PC-3 (cell line): ENCODE results near the gene LIN52. TPM values are rescaled to one million over a fixed set of nuclear protein-coding genes. Genes with fewer than 3 reads are reported as not detected.

Source experiments
- ATAC-seq: fragments of 200-7000 bp; cut with Tn5 transposase; 2 replicates; pipeline ENCODE4 v1.9.1; 2020; ENCODE audit warnings: mild to moderate bottlenecking, moderate library complexity
- BruUV-seq: library from RNA; stranded (reverse); fragments of 400-500 nt; replicated peaks from 2 replicates; lab custom pipeline; 2021; lab: Mats Ljungman, UMichigan
- CTCF ChIA-PET: fragments of 300-600 bp; sonication (Branson Sonifier 250); formaldehyde crosslinking; loops from one replicate; lab custom pipeline; 2022; ENCODE audit warnings: antibody characterized with exemption; lab: Charles Lee
- POLR2A ChIA-PET: fragments of 300-600 bp; sonication (Branson Sonifier 250); formaldehyde crosslinking; loops from one replicate; lab custom pipeline; 2022; ENCODE audit warnings: antibody characterized with exemption; ENCODE audit not compliant: unreplicated experiment; lab: Charles Lee
- DNase-seq: peaks from one replicate; pipeline ENCODE4 v3.0.0-alpha.2; 2015
- H2AFZ ChIP-seq: fragments of 300-600 bp; sonication (generic); 2 replicates; pipeline ENCODE4 v1.6.0; 2016; ENCODE audit warnings: antibody characterized with exemption, low read length
- H3F3A ChIP-seq: fragments of 300-600 bp; sonication (generic); one replicate; pipeline ENCODE4 v1.6.0; 2017; ENCODE audit warnings: antibody characterized with exemption, low read length, control low read depth, mild to moderate bottlenecking; ENCODE audit not compliant: unreplicated experiment
- H3K27ac ChIP-seq: fragments of 300-600 bp; sonication (generic); 2 replicates; pipeline ENCODE4 v1.5.1; 2016; ENCODE audit warnings: mild to moderate bottlenecking, low read length
- H3K27me3 ChIP-seq: fragments of 300-600 bp; sonication (generic); 2 replicates; pipeline ENCODE4 v1.6.1; 2016; ENCODE audit warnings: low read length, mixed read lengths
- H3K36me3 ChIP-seq: fragments of 300-600 bp; sonication (generic); 2 replicates; pipeline ENCODE4 v1.6.1; 2016; ENCODE audit warnings: low read depth, mixed run types, low read length, mixed read lengths
- H3K4me1 ChIP-seq: fragments of 300-600 bp; sonication (generic); 2 replicates; pipeline ENCODE4 v1.5.1; 2016; ENCODE audit warnings: low read length; ENCODE audit not compliant: insufficient read depth
- H3K4me2 ChIP-seq: fragments of 300-600 bp; sonication (generic); 2 replicates; pipeline ENCODE4 v1.6.0; 2016; ENCODE audit warnings: low read length
- H3K4me3 ChIP-seq: fragments of 300-600 bp; sonication (generic); 2 replicates; pipeline ENCODE4 v1.5.1; 2016; ENCODE audit warnings: mild to moderate bottlenecking, low read length, mixed read lengths
- H3K79me2 ChIP-seq: fragments of 300-600 bp; sonication (generic); 2 replicates; pipeline ENCODE4 v1.6.1; 2017; ENCODE audit warnings: low read length, mixed read lengths
- H3K9ac ChIP-seq: fragments of 300-600 bp; sonication (generic); 2 replicates; pipeline ENCODE4 v1.6.0; 2016; ENCODE audit warnings: mild to moderate bottlenecking, low read length
- H3K9me2 ChIP-seq: fragments of 300-600 bp; sonication (generic); replicated peaks from 2 replicates; pipeline ENCODE4 v1.6.1; 2016; ENCODE audit warnings: mixed run types, low read length, mixed read lengths
- H3K9me3 ChIP-seq: fragments of 300-600 bp; sonication (generic); 2 replicates; pipeline ENCODE4 v1.6.1; 2016; ENCODE audit warnings: low read length, mixed read lengths
- H4K20me1 ChIP-seq: fragments of 300-600 bp; sonication (generic); 2 replicates; pipeline ENCODE4 v1.6.1; 2016; ENCODE audit warnings: low read length, mixed read lengths
- CTCF ChIP-seq: fragments of 300-600 bp; sonication (generic); conservative IDR thresholded peaks from 2 replicates; pipeline ENCODE4 v1.5.1; 2017; ENCODE audit warnings: antibody characterized with exemption, low read depth, mild to moderate bottlenecking, low read length
- EZH2 ChIP-seq: fragments of 300-600 bp; sonication (generic); IDR thresholded peaks from one replicate; pipeline ENCODE4 v1.6.1; 2017; ENCODE audit warnings: antibody characterized with exemption, mild to moderate bottlenecking, low read length; ENCODE audit not compliant: unreplicated experiment
- EZH2phosphoT487 ChIP-seq: fragments of 300-600 bp; sonication (generic); IDR thresholded peaks from 2 replicates; pipeline ENCODE4 v1.6.1; 2018; ENCODE audit warnings: mild to moderate bottlenecking, antibody characterized with exemption, low read length, borderline replicate concordance
- intact Hi-C: fragments of 100-400 bp; cut with micrococcal nuclease; formaldehyde crosslinking; loops from 2 replicates; pipeline ENCODE4 v1.9.0; 2023
- total RNA-seq: library from RNA; depleted of rRNA; stranded (reverse); fragments of >200 nt; gene quantifications from 2 replicates; pipeline ENCODE4 v1.2.3, GENCODE V29; 2014

LIN52 gene
- total RNA-seq, 1 experiment from 2014 or later: 8.4 TPM

- H3K27ac ChIP-seq: no peak overlapping the region
- ChIA-PET CTCF (no interaction called here), POLR2A (no interaction called here)
- no peak overlapping the region for H3K9ac ChIP-seq
- intact Hi-C loops: no loop called here
- H3K4me2 ChIP-seq: no peak overlapping the region
- H3K27me3 ChIP-seq: peaks cover 44% of the 10 kb centered on the region
- BruUV-seq: no TSS peak
- H4K20me1 ChIP-seq: no peaks in the 10 kb centered on the region
- no peaks in the 10 kb centered on the region for H3F3A ChIP-seq
- no peaks in the 10 kb centered on the region for H3K36me3 ChIP-seq
- H3K4me1 ChIP-seq: no peaks in the 10 kb centered on the region
- TF ChIP-seq EZH2 (no peak), EZH2phosphoT487 (no peak), CTCF (no peak)
- H3K9me2 ChIP-seq: no peaks in the 10 kb centered on the region
- H2AFZ ChIP-seq: no peak overlapping the region
- no peaks in the 10 kb centered on the region for H3K79me2 ChIP-seq
- DNase-seq: no peak
- H3K9me3 ChIP-seq: no peaks in the 10 kb centered on the region
- H3K4me3 ChIP-seq: no peak overlapping the region
- ATAC-seq: no peak
These were observed 155.4 kb downstream of the LIN52 start for GRCh38 chr14:74239848-74240793.

- ChIA-PET CTCF (no interaction called here), POLR2A (no interaction called here)
- intact Hi-C loops: no loop called here
- no peak overlapping the region; the same call in 1 of the 2 replicates for H3K4me2 ChIP-seq
- no peak for DNase-seq
- H2AFZ ChIP-seq: no peak overlapping the region
- H4K20me1 ChIP-seq: no peaks in the 10 kb centered on the region
- H3K79me2 ChIP-seq: no peaks in the 10 kb centered on the region
- no peaks in the 10 kb centered on the region for H3K4me1 ChIP-seq
- H3K9me2 ChIP-seq: no peaks in the 10 kb centered on the region
- no peaks in the 10 kb centered on the region for H3K36me3 ChIP-seq
- no peaks in the 10 kb centered on the region for H3K9me3 ChIP-seq
- no peaks in the 10 kb centered on the region for H3F3A ChIP-seq
- no peak overlapping the region for H3K4me3 ChIP-seq
- ATAC-seq: no peak
- BruUV-seq: no TSS peak
- TF ChIP-seq EZH2phosphoT487: no peak
- TF ChIP-seq EZH2: peak; percentile 84
- H3K27me3 ChIP-seq: peaks cover 44% of the 10 kb centered on the region
- H3K9ac ChIP-seq: no peak overlapping the region
- no peak overlapping the region for H3K27ac ChIP-seq
These were observed 156.3 kb downstream of the LIN52 start for GRCh38 chr14:74240794-74241651.

- Histone ChIP-seq H3K9ac (no peak overlapping the region), H3K4me1 (no peaks in the 10 kb centered on the region), H3K27me3 (peaks cover 44% of the 10 kb centered on the region), H2AFZ (no peak overlapping the region), H3K4me3 (no peak overlapping the region), H3K4me2 (no peak overlapping the region), H4K20me1 (no peaks in the 10 kb centered on the region), H3K36me3 (no peaks in the 10 kb centered on the region), H3K27ac (no peak overlapping the region), H3F3A (no peaks in the 10 kb centered on the region), H3K9me3 (no peaks in the 10 kb centered on the region), H3K9me2 (no peaks in the 10 kb centered on the region), H3K79me2 (no peaks in the 10 kb centered on the region)
- ChIA-PET CTCF (no interaction called here), POLR2A (no interaction called here)
- BruUV-seq: no TSS peak
- ATAC-seq (no peak), DNase-seq (no peak)
- TF ChIP-seq EZH2: no peak
- TF ChIP-seq EZH2phosphoT487: no peak
- no peak for TF ChIP-seq CTCF
- intact Hi-C loops: no loop called here
These were observed 156.9 kb downstream of the LIN52 start for GRCh38 chr14:74241652-74242017.
